NCI-H1048 (cell line): ENCODE measurements around the gene TH.
A peak's percentile ranks its signal among the peaks of the same experiment; 100 is the strongest.
"Not testable (repeated sequence)": the region's sequence is repeated elsewhere in the genome, so short reads cannot be mapped to it uniquely, and the experiment has no call there.

Experiments used
- DNase-seq: peaks from one replicate; lab custom pipeline; 2025; lab: John Stamatoyannopoulos, UW

TH gene

DNA sequence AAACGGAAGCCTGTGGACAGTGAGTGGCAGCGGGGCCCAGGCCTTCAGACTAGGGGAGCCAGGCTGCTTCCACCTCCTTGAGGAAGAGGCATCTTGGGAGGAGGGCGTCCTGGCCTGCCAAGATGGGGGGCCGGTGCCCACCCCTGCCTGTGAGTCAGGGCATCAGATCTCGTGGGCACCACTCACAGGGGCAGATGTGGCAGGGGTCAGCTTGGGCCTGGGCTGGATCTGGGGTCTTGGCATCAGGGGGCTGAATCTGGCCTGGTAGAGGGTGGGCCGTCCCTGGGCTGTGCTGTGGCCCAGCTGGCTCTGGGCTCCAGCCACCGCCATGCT, 24.1 kb upstream of the TH start:
- no peak for DNase-seq

DNA sequence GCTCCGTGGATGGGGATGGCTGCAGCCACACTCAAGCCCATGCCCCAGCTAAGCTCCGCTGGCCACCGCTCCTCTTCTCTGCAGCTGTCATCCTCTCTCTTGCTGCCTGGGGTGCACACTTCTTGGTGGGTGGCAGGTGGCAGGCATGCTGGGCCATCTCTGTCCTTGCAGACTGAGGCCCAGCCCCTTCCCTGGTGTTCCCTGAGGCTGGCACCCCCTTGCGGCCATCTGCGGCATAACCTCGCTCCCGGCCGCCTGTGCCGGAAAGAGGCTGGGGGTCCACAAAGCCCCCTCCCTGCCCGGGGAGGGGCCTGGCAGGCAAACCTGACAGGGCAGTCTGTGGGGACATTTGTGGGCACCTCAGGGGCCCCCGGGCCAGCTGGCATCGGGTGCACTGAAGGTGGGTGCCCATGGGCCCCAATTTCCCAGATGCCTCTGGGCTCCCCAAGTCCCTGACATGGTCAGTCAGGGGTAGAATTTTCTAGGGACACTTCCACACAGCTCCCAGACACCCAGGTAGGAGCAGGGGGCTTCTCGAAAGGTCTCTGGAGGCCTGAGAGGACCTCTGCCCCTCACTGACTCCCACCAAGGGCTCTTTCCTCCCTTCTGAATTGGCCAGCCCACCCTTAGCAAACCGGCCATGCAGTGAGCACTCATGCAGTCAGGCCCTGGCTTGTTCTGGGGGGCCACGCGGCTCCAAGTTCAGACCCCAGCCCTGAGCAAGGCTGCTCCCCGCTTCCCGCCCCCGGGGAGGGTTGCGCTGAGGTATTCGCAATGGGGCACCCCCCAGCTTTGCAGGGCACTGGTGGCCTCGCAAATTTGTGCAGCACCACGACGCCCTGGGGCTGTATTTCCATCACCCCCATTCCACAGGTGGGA, 23.5 kb upstream of the TH start:
- DNase-seq, result no peak

DNA sequence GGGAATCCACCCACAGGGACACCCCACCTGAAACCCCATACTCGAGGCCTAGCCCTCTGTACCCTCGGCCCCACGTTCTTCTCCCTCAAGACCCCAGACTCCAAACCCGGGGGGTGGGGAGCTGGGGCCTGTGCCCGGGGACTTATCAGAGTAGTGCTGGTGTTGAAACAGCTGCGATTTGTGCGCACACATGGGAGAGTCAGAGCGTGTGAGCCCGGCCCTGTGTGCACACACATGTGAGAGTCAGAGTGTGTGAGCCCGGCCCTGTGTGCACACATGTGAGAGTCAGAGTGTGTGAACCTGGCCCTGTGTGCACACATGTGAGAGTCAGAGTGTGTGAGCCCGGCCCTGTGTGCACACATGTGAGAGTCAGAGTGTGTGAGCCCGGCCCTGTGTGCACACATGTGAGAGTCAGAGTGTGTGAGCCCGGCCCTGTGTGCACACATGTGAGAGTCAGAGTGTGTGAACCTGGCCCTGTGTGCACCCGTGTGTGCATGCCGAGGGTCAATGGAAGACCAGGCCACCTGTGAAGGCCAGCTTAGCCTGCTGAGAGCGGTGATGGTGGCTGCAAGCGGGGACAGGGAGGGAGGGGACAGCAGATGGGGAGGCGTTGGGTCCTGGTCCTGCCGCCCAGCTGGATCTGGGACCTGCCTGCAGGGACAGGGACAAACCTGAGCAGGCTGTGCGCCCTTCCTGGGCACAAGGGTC, 22.4 kb upstream of the TH start:
- DNase-seq, result not testable (repeated sequence)

DNA sequence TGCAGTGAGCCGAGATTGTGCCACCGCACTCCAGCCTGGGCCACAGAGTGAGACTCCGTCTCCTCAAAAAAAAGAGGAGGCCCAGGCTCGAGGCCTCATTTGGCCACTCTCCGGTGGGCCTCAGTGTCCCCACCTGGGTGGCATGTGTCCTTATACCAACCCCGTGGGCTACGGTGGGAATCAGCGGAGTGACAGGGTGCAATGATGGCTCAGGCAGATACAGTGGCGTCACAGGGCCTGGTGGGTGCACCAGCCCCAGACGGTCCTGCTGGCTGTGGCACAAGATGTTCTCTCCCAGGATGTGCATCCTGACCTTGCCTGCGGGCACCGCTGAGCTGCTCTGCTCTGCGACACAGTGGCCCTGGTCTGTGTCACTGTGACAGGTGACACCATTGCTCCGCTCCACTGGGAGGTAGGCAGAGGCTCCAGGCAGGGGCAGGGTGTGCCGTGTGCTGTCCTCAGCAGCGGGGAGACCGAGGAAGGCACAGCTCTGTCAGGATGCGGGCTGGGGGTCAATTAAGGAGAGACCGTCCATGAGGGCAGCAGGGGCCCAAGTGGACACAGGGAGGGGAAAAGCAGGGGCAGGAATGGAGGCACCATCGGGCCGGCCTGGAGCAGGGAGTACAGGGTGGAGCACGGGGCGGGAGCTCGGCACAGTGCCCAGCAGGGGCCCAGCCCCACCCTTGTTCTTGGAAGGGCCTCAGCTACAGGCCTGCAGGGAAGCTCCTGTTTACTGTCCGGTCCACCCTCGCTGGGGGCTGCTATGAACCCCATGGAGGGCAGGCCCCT, 21.7 kb upstream of the TH start:
- DNase-seq, result no peak

DNA sequence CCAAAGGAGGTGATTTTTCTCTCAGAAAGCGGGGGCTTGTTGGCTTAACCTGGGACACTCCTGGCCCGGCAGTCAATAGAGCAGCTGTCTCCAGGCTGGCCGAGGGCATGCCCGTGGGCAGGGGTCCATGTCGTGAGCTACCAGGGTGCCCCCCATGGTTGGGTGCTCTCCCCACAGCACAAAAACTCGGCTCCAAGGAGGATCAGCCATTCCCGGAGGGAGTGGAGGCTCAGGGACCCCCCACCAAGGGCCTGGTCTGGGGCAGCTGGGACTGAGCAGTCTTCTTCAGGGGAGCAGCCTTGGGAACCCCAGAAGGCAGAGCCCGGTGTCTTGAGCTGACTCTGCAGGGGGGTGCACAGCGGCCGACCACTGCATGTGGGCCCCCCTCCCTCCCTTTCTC, 20.8 kb upstream of the TH start:
- DNase-seq, result no peak

DNA sequence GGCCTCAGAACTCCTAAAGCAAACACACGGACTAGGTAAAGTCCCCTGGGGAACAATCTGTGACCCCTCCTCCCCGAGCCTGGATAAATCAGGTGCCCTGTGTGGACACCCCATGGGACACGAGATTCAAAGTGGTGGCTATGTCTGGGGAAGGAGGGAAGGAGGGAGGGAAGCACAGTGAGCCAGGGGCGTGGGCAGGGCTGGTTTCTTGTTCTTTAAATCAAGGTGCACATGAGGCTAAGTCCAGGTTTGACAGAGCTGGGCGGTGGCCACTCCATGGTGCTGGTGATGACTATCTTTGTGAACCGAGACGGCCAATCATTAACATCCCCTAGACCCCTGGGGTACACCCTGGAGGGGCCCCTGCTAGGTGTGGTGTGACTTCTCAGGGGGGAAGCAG, 20.3 kb upstream of the TH start:
- DNase-seq, result no peak

DNA sequence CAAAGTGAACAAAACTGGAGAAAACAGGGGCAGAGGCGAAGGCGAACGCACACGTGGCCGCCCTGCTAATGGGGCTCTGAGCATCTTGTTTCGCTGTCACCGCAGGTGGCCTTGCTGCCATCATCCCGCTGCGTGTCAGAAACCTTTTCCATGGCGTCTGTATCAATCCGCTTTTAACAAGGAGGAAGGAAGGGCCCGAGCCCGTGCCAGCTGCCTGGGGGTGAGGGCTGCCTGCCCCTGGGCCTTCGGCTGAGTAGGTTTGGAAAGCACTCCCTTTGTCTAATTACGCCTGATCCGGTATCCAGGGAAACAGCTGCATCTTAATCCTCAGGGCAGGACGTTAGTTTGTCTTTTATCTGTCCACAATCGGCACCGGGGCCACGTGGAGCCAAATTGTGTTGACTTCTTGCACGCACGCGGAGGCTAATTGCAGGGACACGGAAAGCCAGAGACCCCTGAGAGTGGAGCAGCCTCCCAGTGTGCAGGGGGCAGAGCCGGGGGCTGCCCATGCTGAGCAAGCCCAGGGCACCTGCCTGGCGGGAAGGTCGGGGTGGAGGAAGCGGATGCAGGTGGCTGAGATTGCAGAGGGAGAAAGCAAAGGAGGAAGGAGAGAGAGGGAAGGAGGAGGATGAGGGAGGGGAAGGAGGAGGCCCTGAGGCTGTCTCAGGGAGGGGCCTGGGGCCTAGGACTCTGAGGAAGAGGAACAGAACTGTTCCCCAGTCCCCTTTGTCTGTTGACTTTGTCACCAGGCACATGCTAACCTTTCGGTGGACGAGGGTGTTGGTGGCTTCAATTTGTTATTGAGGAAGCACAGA, 19.2 kb upstream of the TH start:
- DNase-seq, result no peak

DNA sequence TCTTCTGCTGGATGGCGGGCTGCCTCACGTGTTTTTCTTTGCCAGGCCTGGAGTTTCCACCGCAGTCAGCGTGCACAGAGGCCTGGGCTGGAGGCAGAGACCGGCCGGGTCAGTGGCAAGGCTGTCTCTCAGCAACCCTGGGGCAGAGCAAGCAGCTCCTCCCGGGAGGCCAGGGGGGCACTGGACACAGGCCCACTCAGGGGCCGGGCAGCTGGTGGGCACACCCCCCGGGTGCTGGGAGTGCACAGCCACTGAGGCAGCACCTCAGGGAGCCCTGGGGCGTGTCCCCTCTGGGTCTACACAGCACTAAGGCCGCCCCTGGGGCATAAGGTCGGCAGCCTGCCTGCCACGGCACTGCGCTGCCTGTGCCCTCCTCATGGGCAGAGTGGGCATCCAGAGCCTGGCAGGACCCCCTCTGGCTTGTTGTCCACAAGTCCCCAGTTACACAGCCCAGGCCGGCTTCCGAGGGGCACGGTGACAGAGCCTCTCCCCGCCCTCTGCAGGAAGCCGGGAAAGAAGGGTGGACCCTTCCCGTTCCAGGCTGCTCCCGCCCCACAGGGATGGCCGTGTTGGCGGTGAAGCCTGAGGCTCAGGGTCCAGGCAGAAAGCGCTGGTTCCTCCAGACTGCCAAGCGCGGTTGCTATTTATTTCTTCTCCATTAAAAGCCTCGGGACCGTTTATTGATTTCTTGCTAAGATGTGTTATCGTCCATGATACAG, 18.5 kb upstream of the TH start:
- no peak for DNase-seq

DNA sequence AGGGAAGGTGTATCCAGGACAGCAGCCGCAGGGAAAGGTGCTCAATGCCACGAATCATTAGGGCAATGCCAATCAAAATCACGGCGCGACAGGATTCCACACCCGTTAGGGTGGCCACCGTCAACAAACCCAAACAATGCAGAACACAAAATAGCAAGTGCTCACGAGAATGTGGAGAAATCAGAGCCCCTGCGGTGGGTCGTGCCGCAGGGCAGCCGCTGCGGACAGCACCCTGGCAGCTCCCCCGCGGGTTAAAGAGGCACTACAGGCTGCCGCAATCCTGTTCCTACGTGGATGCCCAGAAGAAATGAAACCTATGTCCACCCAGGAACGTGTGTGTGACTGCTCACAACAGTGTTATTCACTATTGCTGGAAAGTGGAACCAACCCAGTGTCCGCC, 17.1 kb upstream of the TH start:
- no peak for DNase-seq

DNA sequence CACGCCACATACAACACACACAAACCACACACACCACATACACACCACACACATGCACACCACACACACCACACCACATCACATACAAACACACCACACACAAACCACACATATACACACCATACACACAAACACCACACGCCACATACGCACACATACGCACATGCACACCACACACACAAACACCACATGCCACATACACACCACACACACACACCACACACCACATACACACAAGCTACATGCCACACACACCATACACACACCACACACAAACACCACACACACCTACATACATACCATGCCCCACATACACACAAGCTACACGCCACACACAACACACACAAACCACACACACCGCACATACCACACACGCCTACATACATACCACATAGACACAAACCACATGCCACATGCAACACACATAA, 15.7 kb upstream of the TH start:
- DNase-seq, result no peak

DNA sequence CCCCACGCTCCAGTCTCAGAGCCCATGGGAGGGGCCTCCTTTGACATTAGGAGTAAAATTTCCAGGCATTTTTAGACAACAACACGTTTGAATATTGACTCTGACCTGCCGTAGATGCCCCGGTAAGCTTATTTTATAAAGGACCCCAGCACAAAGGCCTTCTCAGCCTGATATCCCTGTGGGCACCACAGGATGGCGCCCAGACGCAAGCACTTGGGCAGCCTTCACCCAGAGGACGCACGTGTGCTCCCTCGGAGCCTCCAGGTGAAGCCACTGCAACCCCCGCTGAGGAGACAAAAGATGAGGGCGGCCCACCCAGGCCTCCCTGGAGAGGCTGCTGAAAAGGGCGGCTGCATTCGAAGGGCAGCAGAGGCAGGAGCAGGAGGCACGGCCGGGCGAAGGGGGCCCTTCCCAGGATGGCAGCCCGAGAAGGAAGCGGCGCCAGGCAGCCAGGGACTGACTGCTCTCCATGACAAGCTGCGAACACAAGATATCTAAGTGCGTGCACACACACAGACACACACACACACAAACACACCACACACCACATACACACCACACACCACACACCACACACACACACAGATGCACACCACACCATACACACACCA, 15.2 kb upstream of the TH start:
- peak; percentile 14 for DNase-seq

DNA sequence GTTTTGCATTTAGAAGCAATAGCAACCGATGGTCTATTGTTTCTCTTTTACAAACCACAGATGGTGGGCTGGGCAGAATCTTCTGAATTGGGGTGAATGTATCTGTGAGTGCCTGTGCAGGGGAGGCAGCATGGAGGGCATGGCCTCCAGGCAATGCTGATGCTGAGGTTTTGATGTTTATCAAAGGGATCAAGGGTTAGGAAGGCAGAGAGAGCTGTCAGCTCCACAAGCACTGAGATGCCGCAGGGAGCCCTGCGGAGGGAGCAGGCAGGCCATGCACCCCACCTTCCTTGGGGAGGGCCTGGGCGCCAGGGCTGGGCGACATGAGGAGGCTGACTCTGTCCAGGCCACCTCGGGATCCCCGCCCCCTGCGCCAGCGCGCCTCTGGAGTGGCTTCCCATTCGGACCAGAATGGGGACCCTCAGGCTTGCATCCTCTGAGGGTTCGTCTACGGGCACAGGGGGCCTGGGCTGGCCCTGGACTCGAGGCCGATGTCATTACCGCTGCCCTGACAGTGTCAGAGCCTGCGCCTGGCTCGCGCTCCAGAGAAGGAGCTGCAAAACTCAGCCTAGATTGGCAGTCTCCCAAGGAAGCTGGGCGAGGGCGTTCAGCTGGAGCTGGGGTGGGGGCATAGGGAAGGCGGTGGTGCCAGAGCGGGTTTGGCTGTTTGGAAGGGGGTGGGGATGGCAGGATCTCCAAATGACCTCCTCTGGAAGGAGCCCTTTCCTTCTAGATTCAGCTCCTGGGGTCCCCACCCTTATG, 13.9 kb upstream of the TH start:
- no peak for DNase-seq

DNA sequence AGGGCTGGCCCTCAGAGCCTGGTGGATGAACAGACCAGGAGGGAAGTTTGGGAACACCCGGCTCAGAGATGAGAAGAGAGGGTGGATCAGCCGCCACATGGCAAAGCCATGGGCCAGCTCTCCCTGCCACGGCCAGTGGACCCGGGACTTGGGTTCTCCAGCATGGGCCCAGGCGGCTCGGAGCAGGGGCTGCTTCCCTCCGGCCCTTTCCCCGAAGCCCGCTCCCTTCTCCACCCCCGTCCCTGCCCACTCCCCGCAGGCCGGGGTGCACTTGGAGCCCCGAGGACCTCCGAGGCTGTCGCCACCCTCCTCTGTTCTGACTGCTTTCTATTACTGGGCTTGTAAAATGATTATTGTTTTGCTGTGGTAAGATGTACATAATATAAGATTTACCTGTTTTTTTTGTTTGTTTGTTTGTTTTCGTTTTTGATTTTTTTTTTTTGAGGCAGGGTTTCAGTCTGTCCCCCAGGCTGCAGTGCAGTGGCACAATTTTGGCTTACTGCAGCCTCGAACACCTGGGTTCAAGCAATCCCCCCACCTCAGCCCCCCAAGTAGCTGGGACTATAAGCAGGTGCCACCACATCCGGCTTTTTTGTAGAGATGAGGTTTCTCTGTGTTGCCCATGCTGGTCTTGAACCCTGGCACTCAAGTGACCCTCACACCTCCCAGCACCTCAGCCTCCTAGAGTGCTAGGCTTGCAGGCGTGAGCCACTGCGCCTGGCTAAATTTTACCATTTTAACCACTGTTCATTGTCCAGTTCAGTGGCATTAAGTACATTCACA, 11.3 kb upstream of the TH start:
- no peak for DNase-seq

DNA sequence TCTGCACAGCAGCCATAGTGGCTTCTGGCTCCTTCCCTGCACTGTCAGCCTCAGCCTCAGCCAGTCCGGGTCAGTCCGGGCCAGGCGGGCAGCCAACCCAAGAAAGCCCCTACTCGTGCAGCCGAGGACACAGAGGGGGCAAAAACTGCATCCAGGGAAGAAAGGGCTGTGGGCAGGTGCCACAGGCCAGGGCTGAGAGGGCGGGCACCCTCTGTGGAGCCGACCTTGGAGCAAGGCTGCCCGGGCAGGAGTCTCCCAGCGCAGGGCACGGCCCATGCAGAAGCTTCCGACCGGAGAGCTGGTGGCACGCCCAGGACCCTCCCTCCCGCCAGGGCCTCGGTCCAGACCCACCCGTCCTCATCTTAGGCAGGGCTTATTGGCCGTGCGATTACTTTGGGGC, 10.5 kb upstream of the TH start:
- no peak for DNase-seq

DNA sequence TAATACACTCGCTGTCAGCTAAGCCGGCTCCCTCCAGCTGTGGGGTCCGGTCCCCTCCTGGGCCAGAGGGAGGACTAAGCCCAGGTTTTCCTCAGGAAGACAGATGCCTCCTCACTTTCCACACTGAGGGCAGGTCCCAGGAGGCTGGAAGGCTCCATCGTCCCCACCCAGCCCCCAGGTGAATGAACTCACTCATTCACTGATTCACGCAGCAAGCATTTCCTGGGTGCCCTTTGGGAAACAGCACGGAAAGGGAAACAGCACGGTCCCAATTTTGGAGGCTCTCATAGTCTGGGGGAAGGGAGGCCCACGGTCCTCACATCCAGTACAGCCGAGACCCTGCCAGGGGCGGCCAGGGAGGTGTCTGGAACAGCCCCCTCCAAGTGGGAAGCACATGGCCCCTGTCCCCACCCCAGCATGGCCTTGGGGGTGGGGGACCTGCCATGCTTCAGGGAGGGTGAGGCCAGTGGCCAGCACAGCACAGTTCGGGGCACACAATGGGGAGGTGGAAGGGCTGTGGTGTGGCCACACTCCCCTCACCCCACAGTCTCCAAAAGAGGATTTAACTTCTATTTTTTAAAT, 9.3 kb upstream of the TH start:
- DNase-seq, result no peak

DNA sequence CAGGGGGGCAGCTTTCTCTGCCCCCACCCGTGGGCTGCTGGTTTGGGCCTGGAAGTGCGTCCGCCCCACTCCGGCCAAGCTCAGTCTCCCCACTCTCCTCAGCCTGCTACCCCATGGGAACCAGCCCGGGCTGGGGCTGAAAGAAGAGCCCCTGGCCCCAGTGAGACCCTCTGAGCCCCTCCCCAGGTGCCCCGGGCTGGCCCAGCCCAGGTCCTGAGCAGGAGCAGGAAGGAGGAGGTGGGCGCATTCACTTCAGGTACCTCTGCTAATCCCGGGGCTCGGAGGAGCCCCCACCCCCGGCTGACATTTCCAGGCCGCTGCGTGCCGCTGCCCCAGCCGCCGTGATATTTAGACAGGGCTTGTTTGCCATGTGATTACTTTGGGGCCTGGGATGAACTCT, 8.7 kb upstream of the TH start:
- DNase-seq, result no peak

DNA sequence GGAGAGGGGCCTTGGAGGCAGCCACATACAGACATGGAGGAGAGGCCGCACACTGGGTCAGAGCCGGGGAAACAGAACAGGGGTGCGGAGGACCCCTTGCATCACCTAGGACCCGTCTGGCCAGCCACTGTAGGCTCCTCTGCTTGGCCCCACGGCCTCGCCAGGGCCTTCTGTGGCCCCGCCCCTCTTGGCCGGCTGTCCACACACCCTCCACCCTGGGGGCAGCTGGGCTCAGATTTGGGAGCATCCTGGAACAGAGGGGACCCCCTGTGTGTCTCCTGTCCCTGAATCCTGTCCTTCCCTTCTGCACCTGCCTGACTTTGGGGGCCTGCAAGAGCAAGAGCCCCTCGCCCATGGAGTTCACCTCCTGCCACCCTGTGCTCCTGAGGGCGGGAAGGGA, 7.9 kb upstream of the TH start:
- no peak for DNase-seq

DNA sequence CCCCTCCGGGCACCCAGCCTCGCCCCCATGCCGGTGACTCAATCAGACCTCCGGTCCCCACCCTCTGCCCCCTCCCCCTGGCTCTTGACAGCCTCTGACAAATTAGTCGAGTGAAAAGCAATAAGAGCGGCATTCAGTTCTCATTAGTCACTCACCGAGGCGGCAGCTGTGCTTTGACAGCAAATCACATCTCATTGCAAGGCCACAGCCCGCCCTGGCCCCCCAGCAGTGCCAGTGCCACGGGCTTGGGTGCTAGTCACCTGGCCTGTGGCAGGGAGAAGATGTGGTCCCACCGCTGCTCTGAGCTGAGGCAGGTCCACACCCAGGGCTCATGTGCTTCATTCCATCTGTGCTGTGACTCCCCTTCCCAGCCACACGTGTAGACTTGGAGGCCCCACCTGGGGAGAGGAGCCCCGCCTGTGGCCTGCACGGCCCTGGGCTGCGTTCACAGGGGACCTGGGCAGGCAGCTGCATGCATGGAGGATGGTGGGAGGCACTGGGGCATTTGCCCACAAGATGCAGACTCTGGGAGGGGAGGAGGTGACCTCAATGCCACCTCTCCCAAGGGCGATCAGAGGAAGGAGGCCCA, 7.4 kb upstream of the TH start:
- DNase-seq, result no peak
